HepG2 (cell line): ENCODE data around the gene NFATC1. TPM values are rescaled to one million over a fixed set of nuclear protein-coding genes. Genes with fewer than 3 reads are reported as not detected.

Experiments used
- ATAC-seq: fragments of 200-7000 bp; cut with Tn5 transposase; 3 replicates; pipeline ENCODE4 v1.9.1; 2020; ENCODE audit warnings: mild to moderate bottlenecking, moderate library complexity
- BruUV-seq: library from RNA; stranded (reverse); fragments of 400-500 nt; replicated peaks from 2 replicates; lab custom pipeline; 2021; lab: Mats Ljungman, UMichigan
- CTCF ChIA-PET: fragments of 300-600 bp; formaldehyde crosslinking; extraction: SDS; loops from one replicate; lab custom pipeline; 2021; ENCODE audit warnings: low total read pairs, inconsistent platforms, low intra/inter-chr PET ratio; lab: Yijun Ruan, JAX
- POLR2A ChIA-PET: fragments of 350-600 bp; sonication (Branson Sonifier 250); formaldehyde crosslinking; loops from one replicate; lab custom pipeline; 2020; ENCODE audit warnings: antibody characterized with exemption, inconsistent platforms; lab: Yijun Ruan, JAX
- DNase-seq: peaks from one replicate; pipeline ENCODE4 v3.0.0-alpha.2; 2015; ENCODE audit warnings: low spot score
- FAIRE-seq: peaks from 3 replicates; lab custom pipeline; 2011; peaks lifted over from hg19 to GRCh38; lab: Jason Lieb, UNC
- H2AFZ ChIP-seq: one replicate; pipeline ENCODE4 v1.6.1; 2011; ENCODE audit warnings: low read length, inconsistent platforms
- H3K27ac ChIP-seq: fragments of 300-600 bp; 3 replicates; pipeline ENCODE4 v1.8.0; 2011; ENCODE audit warnings: mixed run types, mild to moderate bottlenecking, mixed read lengths, low read length, inconsistent platforms; ENCODE audit not compliant: insufficient read depth; ENCODE audit errors: extremely low read length
- H3K27me3 ChIP-seq, 2 experiments: fragments of 200-600 bp in 1 of 2; 2 replicates in 1 of 2; 3 replicates in 1 of 2; pipeline versions ENCODE4 v1.6.0 to v1.8.0; 2011; ENCODE audit warnings: low read length in 2 of 2, mild to moderate bottlenecking in 2 of 2, moderate library complexity in 2 of 2, inconsistent platforms in 1 of 2; ENCODE audit not compliant: insufficient read depth in 2 of 2, control insufficient read depth in 1 of 2
- H3K36me3 ChIP-seq, 2 experiments: fragments of 200-600 bp in 1 of 2; replicated peaks in 1 of 2; 2 replicates in 1 of 2; 3 replicates in 1 of 2; pipeline versions ENCODE4 v1.5.1 to v1.8.0; 2011; ENCODE audit warnings: low read length in 2 of 2, inconsistent platforms in 1 of 2; ENCODE audit not compliant: insufficient read depth in 2 of 2, control insufficient read depth in 1 of 2
- H3K4me1 ChIP-seq: 2 replicates; pipeline ENCODE4 v1.5.1; 2012; ENCODE audit warnings: low read length, inconsistent platforms; ENCODE audit not compliant: insufficient read depth
- H3K4me2 ChIP-seq: 2 replicates; pipeline ENCODE4 v1.6.0; 2011; ENCODE audit warnings: low read depth, low read length, inconsistent platforms
- H3K4me3 ChIP-seq, 3 experiments: fragments of 200-600 bp in 1 of 3; sonication (generic), shearing (Covaris generic) in 1 of 3; replicated peaks in 1 of 3; 2 replicates each; pipeline ENCODE4 v1.5.1; 2011 to 2016; ENCODE audit warnings: low read length in 3 of 3, inconsistent platforms in 2 of 3, low read depth in 2 of 3, mild to moderate bottlenecking in 2 of 3, control low read depth in 1 of 3, mixed read lengths in 1 of 3; ENCODE audit not compliant: insufficient read depth in 1 of 3
- H3K79me2 ChIP-seq: one replicate; pipeline ENCODE4 v1.6.1; 2011; ENCODE audit warnings: low read length, inconsistent platforms; ENCODE audit not compliant: insufficient read depth
- H3K9ac ChIP-seq: 2 replicates; pipeline ENCODE4 v1.6.0; 2011; ENCODE audit warnings: mild to moderate bottlenecking, low read depth, low read length, inconsistent platforms; ENCODE audit not compliant: insufficient read depth
- H3K9me3 ChIP-seq: 2 replicates; pipeline ENCODE4 v1.5.1; 2012; ENCODE audit warnings: mild to moderate bottlenecking, low read length
- H4K20me1 ChIP-seq: 2 replicates; pipeline ENCODE4 v1.6.0; 2011; ENCODE audit warnings: inconsistent platforms, mild to moderate bottlenecking, low read length, moderate library complexity; ENCODE audit not compliant: insufficient read depth
- ARNT2 ChIP-seq: sonication (generic); formaldehyde crosslinking; IDR thresholded peaks from 2 replicates; pipeline ENCODE4 v1.8.0; 2022; ENCODE audit warnings: mild to moderate bottlenecking, low read depth, missing genetic modification reagents, moderate library complexity
- CEBPZ ChIP-seq: IDR thresholded peaks from 2 replicates; pipeline ENCODE4 v1.6.1; 2012; ENCODE audit warnings: low read length, improper control_type of control experiment
- DR1 ChIP-seq: sonication (generic); formaldehyde crosslinking; IDR thresholded peaks from 2 replicates; pipeline ENCODE4 v1.8.0; 2021; ENCODE audit warnings: mild to moderate bottlenecking, missing genetic modification reagents, inconsistent platforms
- IKZF4 ChIP-seq: sonication (generic); formaldehyde crosslinking; IDR thresholded peaks from 2 replicates; pipeline ENCODE4 v1.5.1; 2020; ENCODE audit warnings: borderline replicate concordance, mild to moderate bottlenecking, low read depth, missing genetic modification reagents; ENCODE audit errors: not compliant biosample characterization
- MYNN ChIP-seq: sonication (generic); formaldehyde crosslinking; IDR thresholded peaks from 2 replicates; pipeline ENCODE4 v1.4.0; 2020; ENCODE audit warnings: mild to moderate bottlenecking, low read depth, missing genetic modification reagents
- PAF1 ChIP-seq: IDR thresholded peaks from 2 replicates; pipeline ENCODE4 v1.6.1; 2016; ENCODE audit warnings: missing genetic modification reagents, missing compliant biosample characterization
- PRMT3 ChIP-seq: sonication (generic); formaldehyde crosslinking; IDR thresholded peaks from 2 replicates; pipeline ENCODE4 v1.8.1; 2022; ENCODE audit warnings: low read depth, mild to moderate bottlenecking, moderate library complexity, missing genetic modification reagents, borderline replicate concordance
- SRY ChIP-seq: sonication (generic); formaldehyde crosslinking; IDR thresholded peaks from 2 replicates; pipeline ENCODE4 v1.8.0; 2022; ENCODE audit warnings: mild to moderate bottlenecking, missing genetic modification reagents
- ZBTB38 ChIP-seq: sonication (generic); formaldehyde crosslinking; IDR thresholded peaks from 2 replicates; pipeline ENCODE4 v1.5.1; 2020; ENCODE audit warnings: mild to moderate bottlenecking, missing genetic modification reagents
- ZNF136 ChIP-seq: sonication (generic); formaldehyde crosslinking; IDR thresholded peaks from 2 replicates; pipeline ENCODE4 v1.8.1; 2022; ENCODE audit warnings: low read depth, mild to moderate bottlenecking, moderate library complexity, missing genetic modification reagents
- ZNF17 ChIP-seq: sonication (generic); formaldehyde crosslinking; IDR thresholded peaks from 2 replicates; pipeline ENCODE4 v1.5.0; 2020; ENCODE audit warnings: mild to moderate bottlenecking, missing genetic modification reagents
- ZNF281 ChIP-seq: sonication (generic); formaldehyde crosslinking; IDR thresholded peaks from 2 replicates; pipeline ENCODE4 v1.4.0; 2020; ENCODE audit warnings: missing genetic modification reagents, borderline replicate concordance
- ZNF576 ChIP-seq: sonication (generic); formaldehyde crosslinking; IDR thresholded peaks from 2 replicates; pipeline ENCODE4 v1.4.0; 2020; ENCODE audit warnings: mild to moderate bottlenecking, missing genetic modification reagents
- WGBS: methylation state at CpG from one replicate; pipeline ENCODE4 v1.1.6; 2017; ENCODE audit warnings: low lambda C conversion rate; 5-methylcytosine and 5-hydroxymethylcytosine counted together
- in situ Hi-C: cut with HindIII; loops from 2 replicates; pipeline ENCODE4 v1.10.0; 2017; ENCODE audit warnings: low pct_unique_long_range_greater_than_20kb; ENCODE audit not compliant: extremely low pct_ligation_motif_present
- intact Hi-C: fragments of 100-400 bp; cut with micrococcal nuclease; formaldehyde crosslinking; loops from one replicate; pipeline ENCODE4 v1.10.0; 2022; ENCODE audit not compliant: unreplicated experiment
- polyA plus RNA-seq, 8 experiments: library from polyadenylated mRNA; depleted of rRNA in 3 of 8; stranded (reverse) in 7 of 8; unstranded in 1 of 8; fragments of >200 nt; fragmentation: Illumina TruSeq in 4 of 8; extraction: Trizol in 4 of 8; gene quantifications; 2 replicates each; pipeline versions ENCODE4 v1.2.1 to v1.2.3, GENCODE V29; 2011 to 2016; ENCODE audit warnings: low read depth in 4 of 8, missing spikeins in 1 of 8, mixed read lengths in 1 of 8; ENCODE audit not compliant: insufficient read depth in 1 of 8
- total RNA-seq, 5 experiments: library from RNA; depleted of rRNA; stranded (reverse); fragments of >200 nt; fragmentation: Illumina TruSeq; extraction: Trizol; gene quantifications; 2 replicates each; pipeline ENCODE4 v1.2.3, GENCODE V29; 2016; ENCODE audit warnings: low read depth in 1 of 5

Gene NFATC1
- total and polyA plus RNA-seq, 2 of the 13 experiments (the other 11 are each of a cell fraction or from before 2014, with no cell fraction given) = not detected

DNA sequence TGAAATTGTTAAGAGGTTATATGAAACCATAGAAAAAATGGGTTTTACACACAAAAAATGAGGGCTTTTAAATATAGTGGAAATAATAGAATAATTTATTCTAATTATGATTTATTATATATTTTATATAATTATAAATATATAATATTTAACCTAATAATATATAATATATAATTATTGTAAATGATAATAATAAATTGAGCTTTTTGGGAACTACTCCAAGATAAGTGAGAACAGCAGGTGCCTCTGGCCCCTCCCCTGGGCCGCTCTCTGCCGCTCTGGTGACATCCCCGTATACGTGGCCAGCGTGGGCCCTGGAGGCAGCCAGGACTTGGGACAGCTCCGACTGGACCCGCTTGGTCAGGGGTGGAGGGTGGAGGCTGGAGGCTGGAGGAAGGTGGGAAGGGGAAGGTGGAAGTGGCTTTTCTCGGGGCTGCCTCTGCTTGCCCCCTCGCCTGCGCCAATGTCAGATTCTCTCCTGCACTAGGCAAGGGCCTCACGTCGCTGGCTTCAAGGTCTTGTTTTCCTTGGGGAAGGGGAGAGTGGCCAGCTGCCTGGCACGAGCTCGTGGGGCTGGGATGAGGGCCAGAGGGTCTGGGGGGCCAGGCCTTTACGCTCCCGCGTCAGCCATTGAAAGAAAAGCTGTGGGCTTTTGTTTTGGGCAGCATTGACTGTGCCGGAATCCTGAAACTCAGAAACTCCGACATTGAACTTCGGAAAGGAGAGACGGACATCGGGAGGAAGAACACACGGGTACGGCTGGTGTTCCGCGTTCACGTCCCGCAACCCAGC is 54.8 kb downstream of the NFATC1 start:
- H3K4me3 ChIP-seq = no peak overlapping the region
- no peak overlapping the region for H3K9ac ChIP-seq
- POLR2A ChIA-PET = no interaction called here
- H3K36me3 ChIP-seq = no peaks in the 10 kb centered on the region
- H3K4me1 ChIP-seq = no peaks in the 10 kb centered on the region
- no peak overlapping the region for H3K4me2 ChIP-seq
- DNase-seq = no peak
- H4K20me1 ChIP-seq = no peaks in the 10 kb centered on the region
- H3K27ac ChIP-seq = no peak overlapping the region
- intact Hi-C loops (no loop called here), in situ Hi-C loops (no loop called here)
- 55% methylated on average over 17 of the region's 28 CpGs for WGBS
- TF ChIP-seq PRMT3 (CRISPR knock-in tag) = no peak
- no peak for TF ChIP-seq PAF1 (CRISPR knock-in tag)
- TF ChIP-seq ZBTB38 = no peak
- no peak for TF ChIP-seq ZNF576 (CRISPR knock-in tag)
- no peak for TF ChIP-seq SRY (CRISPR knock-in tag)
- no peak for TF ChIP-seq DR1 (CRISPR knock-in tag)
- TF ChIP-seq IKZF4 (CRISPR knock-in tag) = no peak
- no peak for TF ChIP-seq MYNN (CRISPR knock-in tag)
- TF ChIP-seq ARNT2 (CRISPR knock-in tag) = no peak
- no peak for TF ChIP-seq ZNF281 (CRISPR knock-in tag)
- TF ChIP-seq ZNF136 (CRISPR knock-in tag) = no peak
- no peak for TF ChIP-seq ZNF17 (CRISPR knock-in tag)
- no peak for TF ChIP-seq CEBPZ
- ATAC-seq = no peak
- no TSS peak for BruUV-seq
- H3K9me3 ChIP-seq = no peaks in the 10 kb centered on the region
- no peak for FAIRE-seq
- H2AFZ ChIP-seq = no peak overlapping the region
- CTCF ChIA-PET = no interaction called here
- H3K27me3 ChIP-seq = peaks cover 9 to 86% of the 10 kb centered on the region in 2 experiments
- no peaks in the 10 kb centered on the region for H3K79me2 ChIP-seq
